Measurements from ENCODE around the gene TMA7. TPM values are rescaled to one million over a fixed set of nuclear protein-coding genes. Genes with fewer than 3 reads are reported as not detected.

The TMA7 gene
- total and polyA plus RNA-seq, 9 of the 15 experiments (the other 6 are each of a cell fraction or from before 2014, with no cell fraction given), result 209 to 1,003 (median 486) TPM

GRCh38 chr3:48465531-48466378 is 25.7 kb downstream of the TMA7 start (continued):
- TF ChIP-seq GTF3C2 (IDR thresholded peaks at IDR 0.05; ENCODE audit: borderline replicate concordance, extremely low read depth, insufficient read length), result no peak
- no peak for TF ChIP-seq ZNF507 (tag; conservative IDR thresholded peaks at IDR 0.05)
- TF ChIP-seq ZNF395 (CRISPR knock-in tag; IDR thresholded peaks at IDR 0.05), result no peak; the same call in 1 of the 2 replicates
- no peak for TF ChIP-seq RHOXF2B (CRISPR knock-in tag; conservative IDR thresholded peaks at IDR 0.05)
- no peak for TF ChIP-seq SRSF3 (IDR thresholded peaks at IDR 0.05; ENCODE audit: insufficient read depth, low read length)
- no peak for TF ChIP-seq TARDBP (IDR thresholded peaks at IDR 0.05)
- TF ChIP-seq GABPA (tag; conservative IDR thresholded peaks at IDR 0.05; ENCODE audit: low read depth), result peak; percentile 55; the same call in 1 of the 2 replicates
- TF ChIP-seq GMEB1 (CRISPR knock-in tag; IDR thresholded peaks at IDR 0.05), result no peak
- no peak for TF ChIP-seq ELK3 (CRISPR knock-in tag; IDR thresholded peaks at IDR 0.05)
- TF ChIP-seq NKRF (IDR thresholded peaks at IDR 0.05; ENCODE audit: borderline replicate concordance), result no peak
- TF ChIP-seq ATF7 (IDR thresholded peaks at IDR 0.05), result peak; percentile 87
- TF ChIP-seq NR2C1 (IDR thresholded peaks at IDR 0.05), result no peak
- no peak; the same call in 1 of the 2 replicates for TF ChIP-seq NR2C1 (tag; IDR thresholded peaks at IDR 0.05)
- TF ChIP-seq SMARCE1 (IDR thresholded peaks at IDR 0.05), result no peak
- TF ChIP-seq CHAMP1 (IDR thresholded peaks at IDR 0.05), result no peak

Measured in K562 (cell line).